Naive thymus-derived CD8-positive, alpha-beta T cell (primary cell): ENCODE results near the gene NEUROD2. TPM values are rescaled to one million over a fixed set of nuclear protein-coding genes. Genes with fewer than 3 reads are reported as not detected.
A peak's percentile ranks its signal among the peaks of the same experiment; 100 is the strongest.

ENCODE experiments used
- ATAC-seq, 2 donors: fragments of 150-1000 bp; cut with Tn5 transposase in 1 of 2; sonication (Bioruptor Pico), chemical (Tn5 transposase) in 1 of 2; 1 replicate in 1 of 2; 2 replicates in 1 of 2; pipeline ENCODE4 v1.10.0; 2021; ENCODE audit warnings: mild to moderate bottlenecking in 2 of 2, moderate library complexity in 2 of 2
- POLR2A ChIA-PET: fragments of 350-600 bp; sonication (Branson Sonifier 250); formaldehyde crosslinking; loops from one replicate; lab custom pipeline; 2021; ENCODE audit warnings: antibody characterized with exemption; lab: Charles Lee
- DNase-seq, 10 donors: peaks; one replicate each; pipeline versions ENCODE4 v3.0.0 to v3.0.0-alpha.2; 2020 to 2022
- H3K27ac Mint-ChIP-seq, 10 donors: one replicate each; pipeline ENCODE4 v1.8.0; 2020 to 2022; ENCODE audit warnings: mild to moderate bottlenecking in 10 of 10, mixed read lengths in 10 of 10, moderate library complexity in 4 of 10, inconsistent platforms in 1 of 10
- H3K27me3 Mint-ChIP-seq, 5 donors: one replicate each; pipeline ENCODE4 v1.8.0; 2021 to 2022; ENCODE audit warnings: mixed read lengths in 5 of 5
- H3K36me3 Mint-ChIP-seq, 3 donors: one replicate each; pipeline ENCODE4 v1.8.0; 2020 to 2022; ENCODE audit warnings: mixed read lengths in 3 of 3, mild to moderate bottlenecking in 2 of 3, inconsistent platforms in 1 of 3
- H3K4me1 Mint-ChIP-seq, 4 donors: one replicate each; pipeline ENCODE4 v1.8.0; 2021 to 2022; ENCODE audit warnings: mixed read lengths in 4 of 4
- H3K4me3 Mint-ChIP-seq, 10 donors: one replicate each; pipeline ENCODE4 v1.8.0; 2020 to 2022; ENCODE audit warnings: mild to moderate bottlenecking in 10 of 10, mixed read lengths in 10 of 10, moderate library complexity in 6 of 10, inconsistent platforms in 1 of 10
- H3K9me3 Mint-ChIP-seq, 9 donors: one replicate each; pipeline ENCODE4 v1.8.0; 2020 to 2022; ENCODE audit warnings: mixed read lengths in 9 of 9, mild to moderate bottlenecking in 3 of 9, inconsistent platforms in 1 of 9, moderate library complexity in 1 of 9
- polyA plus RNA-seq, 3 donors: library from polyadenylated mRNA; unstranded; fragments of 300-500 nt; fragmentation: Illumina TruSeq; gene quantifications; one replicate each; pipeline ENCODE4 v1.2.3, GENCODE V29; 2021
- total RNA-seq, 8 experiments: library from RNA in 2 of 8; stranded (reverse) in 2 of 8; gene quantifications; one replicate each; pipeline ENCODE4 v1.2.3 and lab custom pipeline; 2021 to 2026

The NEUROD2 gene
- total and polyA plus RNA-seq, 5 experiments from 2014 or later = not detected

- H3K4me3 Mint-ChIP-seq = peak overlapping the region in 9 of 10 donors; percentile 30 to 72 (median 64)
- POLR2A ChIA-PET = no interaction called here
- DNase-seq (no peak), ATAC-seq (peak; percentile 32 to 43)
- peaks cover 0 to 2% (median 0%) of the 10 kb centered on the region in 3 donors for H3K36me3 Mint-ChIP-seq
- no peak overlapping the region for H3K27ac Mint-ChIP-seq
- H3K9me3 Mint-ChIP-seq = no peaks in the 10 kb centered on the region
- peaks cover 6 to 30% (median 25%) of the 10 kb centered on the region in 4 donors for H3K4me1 Mint-ChIP-seq
- peaks cover 31 to 81% (median 49%) of the 10 kb centered on the region in 5 donors for H3K27me3 Mint-ChIP-seq
Observed at GRCh38 chr17:39605492-39606433, 2.0 kb downstream of the NEUROD2 start.

- POLR2A ChIA-PET = no interaction called here
- Mint-ChIP-seq H3K4me3 (peak overlapping the region in 9 of 10 donors; percentile 30 to 77 (median 62)), H3K27me3 (peaks cover 33 to 83% (median 52%) of the 10 kb centered on the region in 5 donors), H3K27ac (no peak overlapping the region), H3K9me3 (no peaks in the 10 kb centered on the region), H3K36me3 (peaks cover 0 to 2% (median 0%) of the 10 kb centered on the region in 3 donors), H3K4me1 (peaks cover 7 to 35% (median 25%) of the 10 kb centered on the region in 4 donors)
- ATAC-seq (peak; percentile 13 to 18), DNase-seq (no peak)
Observed at GRCh38 chr17:39604911-39605491, 2.7 kb downstream of the NEUROD2 start.

GRCh38 chr17:39603304-39604016, 4.3 kb downstream of the NEUROD2 start:
- H3K4me1 Mint-ChIP-seq = peaks cover 11 to 49% (median 32%) of the 10 kb centered on the region in 4 donors

GRCh38 chr17:39602533-39603303, 5.0 kb downstream of the NEUROD2 start:
- peaks cover 0 to 2% (median 0%) of the 10 kb centered on the region in 3 donors for H3K36me3 Mint-ChIP-seq
- POLR2A ChIA-PET = no interaction called here
- ATAC-seq (no peak), DNase-seq (no peak)
- peaks cover 13 to 57% (median 39%) of the 10 kb centered on the region in 4 donors for H3K4me1 Mint-ChIP-seq
- peaks cover 29 to 85% (median 55%) of the 10 kb centered on the region in 5 donors for H3K27me3 Mint-ChIP-seq
- no peaks in the 10 kb centered on the region for H3K9me3 Mint-ChIP-seq
- peak overlapping the region in 1 of 10 donors; percentile 9 for H3K4me3 Mint-ChIP-seq
- no peak overlapping the region for H3K27ac Mint-ChIP-seq

More at GRCh38 chr17:39603304-39604016, 4.3 kb downstream of the NEUROD2 start:
- H3K9me3 Mint-ChIP-seq = no peaks in the 10 kb centered on the region
- H3K27me3 Mint-ChIP-seq = peaks cover 27 to 83% (median 49%) of the 10 kb centered on the region in 5 donors
- H3K4me3 Mint-ChIP-seq = peak overlapping the region in 7 of 10 donors; percentile 9 to 50 (median 30)
- peak overlapping the region in 2 of 10 donors; percentile 25 to 40 for H3K27ac Mint-ChIP-seq
- POLR2A ChIA-PET = no interaction called here
- peaks cover 0 to 2% (median 0%) of the 10 kb centered on the region in 3 donors for H3K36me3 Mint-ChIP-seq
- ATAC-seq = no peak
- no peak for DNase-seq

GRCh38 chr17:39601758-39602532, 5.8 kb downstream of the NEUROD2 start:
- peaks cover 0 to 2% (median 0%) of the 10 kb centered on the region in 3 donors for H3K36me3 Mint-ChIP-seq
- POLR2A ChIA-PET = no interaction called here
- H3K9me3 Mint-ChIP-seq = no peaks in the 10 kb centered on the region
- no peak overlapping the region for H3K4me3 Mint-ChIP-seq
- H3K4me1 Mint-ChIP-seq = peaks cover 14 to 58% (median 40%) of the 10 kb centered on the region in 4 donors
- DNase-seq (no peak), ATAC-seq (no peak)
- H3K27me3 Mint-ChIP-seq = peaks cover 32 to 85% (median 59%) of the 10 kb centered on the region in 5 donors
- H3K27ac Mint-ChIP-seq = no peak overlapping the region

GRCh38 chr17:39600997-39601597, 6.6 kb downstream of the NEUROD2 start:
- DNase-seq (no peak), ATAC-seq (no peak)
- Mint-ChIP-seq H3K27ac (no peak overlapping the region), H3K4me3 (no peak overlapping the region), H3K9me3 (peaks cover 0 to 2% (median 0%) of the 10 kb centered on the region in 9 donors), H3K27me3 (peaks cover 35 to 89% (median 63%) of the 10 kb centered on the region in 5 donors), H3K36me3 (peaks cover 0 to 2% (median 0%) of the 10 kb centered on the region in 3 donors), H3K4me1 (peaks cover 16 to 63% (median 41%) of the 10 kb centered on the region in 4 donors)
- POLR2A ChIA-PET = no interaction called here

GRCh38 chr17:39600288-39600996, 7.3 kb downstream of the NEUROD2 start:
- Mint-ChIP-seq H3K27ac (no peak overlapping the region), H3K9me3 (peaks cover 0 to 3% (median 0%) of the 10 kb centered on the region in 9 donors), H3K4me1 (peaks cover 18 to 67% (median 38%) of the 10 kb centered on the region in 4 donors)

GRCh38 chr17:39599665-39600231, 8.0 kb downstream of the NEUROD2 start:
- ATAC-seq (no peak), DNase-seq (no peak)
- no peak overlapping the region for H3K27ac Mint-ChIP-seq
- H3K4me1 Mint-ChIP-seq = peaks cover 13 to 60% (median 34%) of the 10 kb centered on the region in 4 donors
- POLR2A ChIA-PET = no interaction called here
- H3K27me3 Mint-ChIP-seq = peaks cover 47 to 98% (median 70%) of the 10 kb centered on the region in 5 donors
- H3K36me3 Mint-ChIP-seq = peaks cover 0 to 6% (median 0%) of the 10 kb centered on the region in 3 donors
- peaks cover 0 to 3% (median 0%) of the 10 kb centered on the region in 9 donors for H3K9me3 Mint-ChIP-seq
- peak overlapping the region in 3 of 10 donors; percentile 18 to 57 (median 29) for H3K4me3 Mint-ChIP-seq

More at GRCh38 chr17:39600288-39600996, 7.3 kb downstream of the NEUROD2 start:
- H3K4me3 Mint-ChIP-seq = peak overlapping the region in 3 of 10 donors; percentile 18 to 57 (median 29)
- peaks cover 42 to 96% (median 69%) of the 10 kb centered on the region in 5 donors for H3K27me3 Mint-ChIP-seq
- peaks cover 0 to 2% (median 0%) of the 10 kb centered on the region in 3 donors for H3K36me3 Mint-ChIP-seq
- ATAC-seq = no peak
- POLR2A ChIA-PET = no interaction called here
- DNase-seq = no peak

GRCh38 chr17:39599004-39599664, 8.6 kb downstream of the NEUROD2 start:
- ATAC-seq (no peak), DNase-seq (no peak)
- H3K36me3 Mint-ChIP-seq = peaks cover 0 to 6% (median 2%) of the 10 kb centered on the region in 3 donors
- peaks cover 11 to 57% (median 31%) of the 10 kb centered on the region in 4 donors for H3K4me1 Mint-ChIP-seq
- H3K9me3 Mint-ChIP-seq = peaks cover 0 to 3% (median 0%) of the 10 kb centered on the region in 9 donors
- no peak overlapping the region for H3K27ac Mint-ChIP-seq
- peaks cover 50 to 99% (median 74%) of the 10 kb centered on the region in 5 donors for H3K27me3 Mint-ChIP-seq
- peak overlapping the region in 4 of 10 donors; percentile 11 to 49 (median 40) for H3K4me3 Mint-ChIP-seq
- POLR2A ChIA-PET = interaction anchor here (0.5 kb wide), 1 partner anchor 633 kb away, joined by 4 read pairs; no protein-coding TSS in a partner anchor
